8988T (cell line): Measurements from ENCODE around the gene TAS2R46.

Experiments used
- DNase-seq: peaks from one replicate; pipeline ENCODE4 v3.0.0; 2011

TAS2R46 gene

DNA sequence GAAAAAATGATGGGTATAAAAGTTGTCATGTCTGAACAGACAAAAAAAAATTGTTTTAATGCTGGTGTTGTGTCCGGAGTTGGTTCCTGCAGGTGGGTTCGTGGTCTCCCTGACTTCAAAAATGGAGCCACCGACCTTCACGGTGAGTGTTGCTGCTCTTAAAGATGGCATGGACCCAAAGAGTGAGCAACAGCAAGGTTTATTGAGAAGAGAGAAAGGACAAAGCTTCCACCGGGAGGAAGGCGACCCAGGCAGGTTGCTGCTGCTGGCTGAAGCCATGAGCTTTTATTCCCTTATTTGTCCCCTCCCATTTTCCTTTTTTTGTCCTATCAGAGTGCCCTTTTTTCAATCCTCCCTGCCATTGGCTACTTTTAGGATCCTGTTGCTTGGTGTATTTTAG is 30.8 kb downstream of the TAS2R46 start, which contains the start of gene TAS2R31:
Gene TAS2R31, minus strand, starts transcription at position 101 of the 400 bp plus-strand sequence. Its CDS starts 72 bp downstream, at position 29.
- DNase-seq, result no peak

DNA sequence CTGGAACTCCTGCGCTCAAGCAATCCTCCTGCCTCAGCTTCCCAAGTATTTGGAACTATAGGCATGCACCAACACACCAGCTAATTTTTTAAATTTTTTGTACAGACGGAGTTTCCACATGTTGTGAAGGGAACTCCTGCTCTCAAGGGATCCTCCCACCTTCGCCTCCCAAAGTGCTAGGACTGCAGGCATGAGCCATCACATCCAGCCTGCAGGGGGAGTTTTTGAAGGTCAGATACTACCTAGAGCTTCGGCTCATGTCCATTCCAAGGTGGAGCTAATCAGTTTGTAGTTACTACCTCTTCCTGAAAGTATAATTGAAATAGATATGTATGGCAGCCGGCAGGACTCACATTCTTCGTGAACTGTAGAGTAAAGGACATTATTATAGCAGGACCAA is 36.0 kb downstream of the TAS2R46 start:
- no peak for DNase-seq

DNA sequence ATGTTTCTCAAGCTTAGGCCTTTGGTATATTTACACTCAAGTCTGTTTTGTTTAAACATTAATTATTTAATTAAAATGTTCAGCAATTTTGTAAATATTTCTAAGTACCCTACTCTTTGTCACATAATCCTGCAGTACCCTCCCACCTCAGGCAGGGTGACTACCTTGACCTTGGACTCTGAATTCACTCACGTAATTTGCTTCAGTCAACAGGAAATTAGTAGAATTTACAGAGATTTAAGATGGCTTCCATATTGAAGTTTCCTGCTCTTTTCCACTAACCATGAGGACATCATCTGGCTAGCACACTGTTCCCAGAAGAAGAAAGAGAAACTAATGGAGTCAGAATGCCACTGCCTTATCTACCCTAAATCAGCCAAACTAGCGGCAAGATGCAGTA is 38.7 kb downstream of the TAS2R46 start:
- no peak for DNase-seq

DNA sequence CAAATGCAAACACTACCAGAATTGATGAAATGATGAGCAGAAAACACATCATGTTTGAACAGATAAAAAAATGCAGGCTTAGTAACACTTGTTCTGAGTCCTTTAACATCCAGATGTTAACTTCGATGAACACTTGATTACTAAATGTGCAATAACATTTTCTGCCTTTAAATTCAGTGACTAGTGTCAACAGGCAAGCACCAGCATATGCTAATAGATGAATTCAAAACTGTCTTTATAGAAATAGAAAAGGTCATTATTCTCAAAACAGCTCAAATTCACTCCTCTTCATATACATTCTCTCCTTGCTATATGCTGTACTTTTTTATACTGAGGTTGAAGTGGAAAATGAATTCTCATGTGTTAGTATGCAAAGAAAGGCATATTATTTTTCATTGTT is 39.6 kb downstream of the TAS2R46 start, which contains the start of gene TAS2R19:
Gene TAS2R19, minus strand, starts transcription at position 101 of the 400 bp plus-strand sequence. Its CDS starts 49 bp downstream, at position 52.
- DNase-seq, result no peak

DNA sequence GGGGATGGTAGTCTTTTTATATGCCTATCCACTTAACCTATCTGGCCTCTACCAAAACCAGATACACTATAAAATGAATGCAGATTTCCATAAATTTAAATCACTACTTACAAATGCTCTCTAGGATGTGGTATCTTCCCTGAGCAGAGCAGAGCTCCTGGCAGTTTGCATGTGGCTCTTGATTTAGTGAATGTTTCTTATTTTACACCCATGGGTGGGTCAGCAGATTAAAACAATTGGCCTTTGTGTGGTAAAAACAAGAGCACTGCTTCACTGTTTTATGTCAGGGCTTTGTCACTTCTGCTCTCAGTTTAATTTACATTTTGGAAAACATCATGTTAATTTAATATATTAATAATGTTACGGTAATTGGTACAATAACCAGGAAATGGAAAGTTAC is 45.2 kb downstream of the TAS2R46 start:
- DNase-seq, result no peak

DNA sequence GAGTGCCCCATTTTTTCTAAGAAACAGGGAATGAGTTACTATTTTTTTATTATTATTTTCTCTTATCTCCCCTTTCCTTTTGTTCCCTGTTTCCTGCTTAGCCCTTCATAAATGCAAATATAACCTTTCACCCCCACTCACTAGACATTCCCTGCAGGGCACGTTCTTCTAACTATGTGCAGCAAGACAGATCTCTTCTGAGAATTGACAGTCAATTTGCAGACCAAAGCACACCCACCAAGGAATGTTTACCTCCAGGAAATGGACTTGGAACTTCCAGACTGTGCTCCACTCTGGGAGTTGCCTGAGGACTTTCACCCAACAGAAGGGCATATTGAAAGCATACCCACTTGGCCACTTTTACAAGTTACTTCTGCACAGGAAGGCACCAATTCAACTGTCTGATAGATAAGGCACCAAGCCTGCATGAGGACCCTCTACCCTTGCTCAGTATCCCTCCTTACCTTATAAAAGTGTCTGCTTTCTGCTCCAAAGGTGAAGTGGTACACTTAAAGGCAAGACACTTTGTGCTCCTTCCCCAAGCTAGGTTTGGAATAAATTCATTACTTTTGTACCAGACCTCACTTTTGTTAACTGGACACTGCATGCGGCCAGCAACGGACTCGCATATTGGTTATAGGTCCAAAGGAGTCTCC is 46.2 kb downstream of the TAS2R46 start:
- no peak for DNase-seq

DNA sequence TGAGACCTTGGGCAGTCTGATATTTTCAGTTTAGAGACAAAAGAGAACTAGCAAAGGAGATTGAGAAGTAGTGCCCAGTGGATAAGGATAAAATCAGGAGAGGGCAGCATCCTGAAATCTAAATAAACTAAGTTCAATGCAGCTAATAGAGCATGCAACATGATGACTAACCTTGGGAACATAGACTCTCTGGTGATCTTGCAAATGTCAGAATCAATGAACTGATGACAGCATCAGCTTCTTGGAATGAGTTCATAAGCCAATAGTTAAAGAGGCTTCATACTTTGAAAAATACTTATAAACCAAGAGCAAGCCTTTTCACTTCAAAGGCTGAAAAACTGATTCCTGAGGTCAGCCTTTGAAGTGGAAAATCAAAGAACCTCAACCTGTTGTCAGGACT is 47.9 kb downstream of the TAS2R46 start:
- no peak for DNase-seq
